UCSD-AML1 (cell line): Measurements from ENCODE around the gene TMEM170B.

Experiments
- DNase-seq: peaks from one replicate; lab custom pipeline; 2025; ENCODE audit not compliant: unreplicated experiment; lab: John Stamatoyannopoulos, UW

Gene TMEM170B

DNA sequence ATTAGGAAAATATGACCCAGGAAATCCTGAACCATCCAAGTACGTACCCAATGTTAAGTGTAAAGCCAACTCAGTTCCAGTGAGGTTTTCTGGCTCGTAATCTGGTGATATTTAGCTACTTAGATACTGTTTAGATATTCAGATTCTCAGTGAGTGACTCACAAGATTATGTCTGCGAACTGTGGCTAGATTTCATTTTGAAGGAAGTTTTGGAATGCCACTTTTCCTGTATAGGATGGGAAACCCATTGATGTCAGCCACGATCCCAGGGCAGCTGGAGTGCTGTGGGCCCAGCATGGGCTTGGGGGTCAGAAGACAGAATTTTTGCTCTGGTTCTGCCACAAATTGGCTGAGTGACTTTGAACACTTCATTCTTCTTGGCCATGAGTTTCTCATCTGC is 76.3 kb downstream of the TMEM170B start:
- DNase-seq: no peak

DNA sequence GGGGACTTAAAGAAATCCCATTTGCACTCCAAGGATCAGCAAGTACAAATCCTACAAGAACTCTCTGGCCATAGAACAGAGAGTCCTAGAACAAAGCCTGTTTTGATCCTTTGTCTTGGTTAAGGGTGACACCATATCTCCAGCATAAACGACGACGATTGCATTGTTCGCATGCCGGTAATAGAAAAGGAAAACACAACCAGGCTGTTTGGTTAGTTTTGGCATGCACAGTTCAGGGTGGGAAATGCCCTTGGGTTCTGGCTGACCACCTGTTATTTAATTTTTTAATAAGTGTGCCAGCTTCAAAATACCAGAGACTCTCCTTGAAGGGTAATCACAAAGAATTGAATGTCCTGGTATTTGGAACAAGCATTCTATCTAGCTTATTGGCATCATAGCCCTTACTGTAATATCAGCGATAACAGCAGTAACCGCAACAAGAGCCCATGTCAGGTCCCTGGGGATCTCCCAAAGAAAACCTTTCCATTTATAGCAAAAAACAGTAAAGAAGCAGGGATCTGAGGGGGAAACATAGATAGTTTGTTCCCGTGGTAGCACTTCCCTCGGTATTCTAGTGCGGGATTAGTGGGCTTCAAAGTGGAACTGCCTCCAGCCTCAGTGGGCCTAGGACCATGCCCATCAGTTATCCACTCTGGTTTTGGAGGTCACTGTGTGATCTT is 77.1 kb downstream of the TMEM170B start:
- DNase-seq: no peak

DNA sequence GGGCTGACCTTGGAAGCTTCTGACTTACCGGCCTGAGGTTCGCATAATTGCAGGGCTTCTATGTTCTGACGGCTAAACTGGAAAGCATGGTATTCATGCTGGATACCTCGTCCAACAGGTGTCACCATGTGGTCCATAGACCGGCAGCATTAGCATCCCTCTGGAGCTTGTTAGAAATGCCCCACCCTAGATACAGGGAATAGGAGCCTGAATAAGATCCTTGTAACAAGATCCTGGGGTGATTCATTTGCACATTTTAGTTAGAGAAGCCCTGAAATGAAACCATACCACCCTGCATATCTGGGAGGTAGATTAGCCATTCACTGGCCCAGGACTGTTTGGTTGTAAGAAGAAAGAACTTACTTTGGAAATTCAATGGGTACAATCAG is 77.7 kb downstream of the TMEM170B start:
- no peak for DNase-seq

DNA sequence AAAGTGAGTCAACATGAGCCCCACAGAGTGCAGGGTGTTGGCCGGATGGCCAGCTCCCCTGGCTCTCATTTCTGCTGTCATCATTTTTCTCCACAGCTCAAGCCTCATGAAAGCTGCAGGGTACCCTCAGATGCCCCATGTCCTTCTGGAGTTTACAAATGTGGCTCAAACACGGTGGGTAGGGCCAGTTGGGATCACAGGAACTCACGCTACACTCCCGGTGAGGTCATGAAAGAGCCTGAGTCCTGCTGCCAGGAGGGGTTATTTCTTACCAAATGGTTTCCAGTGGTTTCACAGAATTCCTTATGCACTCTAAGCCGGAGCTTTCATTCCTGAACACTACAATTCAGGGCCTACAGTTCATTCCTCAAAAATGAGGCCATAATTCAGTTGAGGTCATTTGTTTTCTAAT is 78.7 kb downstream of the TMEM170B start:
- no peak for DNase-seq

DNA sequence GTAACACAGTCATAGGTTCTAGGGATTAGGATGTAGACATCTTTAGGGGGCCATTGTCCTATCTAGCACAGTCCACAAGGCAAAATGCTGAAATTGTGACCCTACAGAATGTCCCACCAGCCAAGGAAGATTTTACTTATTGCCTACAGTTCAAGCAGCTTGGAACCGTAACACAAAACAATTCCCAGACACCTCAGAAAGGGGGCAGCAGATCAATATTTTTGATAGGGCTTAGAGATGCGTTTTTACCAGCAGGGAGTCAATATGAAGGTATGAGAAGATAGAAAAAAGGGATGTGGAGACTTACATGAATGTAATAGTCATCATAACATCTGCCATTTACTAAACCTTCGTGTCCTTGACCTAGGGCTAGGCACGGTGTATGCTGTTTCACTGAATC is 81.0 kb downstream of the TMEM170B start:
- DNase-seq: no peak

DNA sequence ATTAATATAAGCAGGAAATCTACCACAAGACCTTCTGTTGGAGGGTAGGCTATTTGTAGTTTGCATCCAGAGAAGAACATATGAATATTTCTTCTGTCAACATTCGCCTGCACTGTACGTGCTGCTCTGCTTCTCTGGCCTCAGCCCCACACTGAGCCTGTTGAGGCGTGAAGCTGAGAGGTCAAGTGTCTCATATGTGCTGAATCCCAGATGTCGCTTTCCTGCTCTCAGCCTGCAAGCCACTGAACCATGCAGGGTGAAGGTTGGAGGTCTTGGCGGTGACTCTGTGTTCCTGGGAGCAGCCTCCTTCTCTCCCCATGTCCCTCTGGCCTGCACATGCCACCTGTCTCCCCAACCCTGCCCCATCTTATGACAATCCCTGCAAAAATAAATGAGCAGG is 83.6 kb downstream of the TMEM170B start:
- DNase-seq: no peak

DNA sequence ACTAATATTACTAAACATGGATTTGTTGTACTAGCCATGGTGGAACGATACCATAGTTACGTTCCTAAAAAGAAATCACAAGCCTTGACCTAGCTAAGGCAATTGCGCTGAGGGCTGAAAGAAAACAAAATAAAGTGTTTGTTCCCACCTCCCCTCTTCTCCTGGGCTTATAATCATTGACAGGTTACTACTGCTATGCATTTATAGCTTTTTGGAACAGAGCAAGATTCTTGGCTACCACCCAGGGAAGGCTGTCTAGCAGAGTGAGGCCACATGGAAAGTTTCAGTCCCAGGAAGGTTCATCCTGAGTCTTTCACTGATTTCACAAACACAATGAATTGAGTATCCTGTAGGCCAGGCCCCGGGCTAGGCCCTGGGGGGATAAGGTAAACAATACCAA is 84.6 kb downstream of the TMEM170B start:
- no peak for DNase-seq

DNA sequence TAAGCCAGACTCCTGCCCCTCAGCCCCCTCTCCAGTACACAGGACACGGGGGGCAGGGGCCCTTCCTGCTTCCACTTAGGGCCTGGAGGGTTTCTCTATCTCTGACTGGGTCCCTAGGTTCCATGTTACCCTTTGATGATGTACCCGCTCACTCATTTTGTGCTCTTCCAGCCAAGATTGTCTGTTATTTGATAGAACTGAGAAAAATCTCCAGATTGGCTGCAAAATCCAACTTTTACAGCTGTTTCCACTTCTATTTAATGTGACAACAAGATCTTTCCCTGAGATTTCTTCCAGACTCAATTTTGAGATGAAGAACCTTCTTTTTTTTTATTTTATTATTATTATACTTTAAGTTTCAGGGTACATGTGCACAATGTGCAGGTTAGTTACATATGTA is 85.7 kb downstream of the TMEM170B start:
- DNase-seq: no peak

DNA sequence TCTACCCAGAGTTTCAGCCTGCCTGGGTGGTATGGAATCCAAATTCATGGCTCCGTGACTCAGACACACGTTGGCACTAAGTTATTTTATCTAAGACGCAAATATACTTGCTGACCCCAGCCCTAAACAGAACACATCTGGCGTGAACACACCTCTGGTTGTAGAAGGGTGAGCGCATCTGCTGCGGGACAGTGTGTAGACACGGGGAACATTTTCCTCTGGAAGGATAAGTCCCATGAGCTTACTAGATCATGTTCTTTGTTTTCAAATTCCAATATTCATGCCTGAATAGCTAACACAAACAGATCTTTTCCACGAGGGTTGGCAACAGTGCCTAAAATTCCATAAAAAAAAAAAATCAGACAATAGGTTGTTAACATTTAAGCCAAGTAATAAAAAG is 87.8 kb downstream of the TMEM170B start:
- no peak for DNase-seq

DNA sequence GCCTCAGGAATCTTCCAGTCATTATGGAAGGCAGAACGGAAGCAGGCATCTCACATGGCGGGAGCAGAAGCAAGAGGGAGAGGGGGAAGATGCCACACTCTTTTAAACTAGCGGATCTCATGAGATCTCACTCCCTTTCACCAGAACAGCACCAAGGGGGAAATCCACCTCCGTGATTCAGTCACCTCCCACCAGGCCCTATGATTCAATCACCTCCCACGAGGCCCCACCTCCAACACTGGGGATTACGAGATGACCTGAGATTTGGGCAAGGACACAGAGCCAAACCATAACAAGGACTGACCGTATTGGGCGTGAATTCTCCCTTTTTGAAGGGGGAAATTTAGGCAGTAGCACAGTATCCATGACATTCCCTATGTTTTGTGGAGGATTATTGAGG is 88.8 kb downstream of the TMEM170B start:
- no peak for DNase-seq

DNA sequence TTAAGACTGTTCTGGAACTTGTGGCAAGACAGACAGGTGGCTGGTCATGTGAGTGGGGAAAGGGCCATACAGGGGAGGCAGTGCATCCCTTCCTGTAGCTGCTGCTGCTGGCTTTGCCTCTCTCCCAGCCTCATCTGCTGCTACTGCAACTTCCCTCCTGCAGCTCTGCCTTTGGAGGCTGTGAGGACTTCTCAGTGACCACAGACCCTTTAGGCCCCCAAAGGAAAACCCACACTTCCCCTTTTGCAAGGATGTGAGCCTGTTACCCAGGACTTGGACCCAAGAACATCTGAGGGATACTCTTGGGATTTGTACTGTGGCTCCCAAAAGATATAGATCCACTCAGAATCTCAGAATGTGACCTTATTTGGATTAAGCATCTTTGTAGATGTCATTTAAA is 91.0 kb downstream of the TMEM170B start:
- DNase-seq: no peak

DNA sequence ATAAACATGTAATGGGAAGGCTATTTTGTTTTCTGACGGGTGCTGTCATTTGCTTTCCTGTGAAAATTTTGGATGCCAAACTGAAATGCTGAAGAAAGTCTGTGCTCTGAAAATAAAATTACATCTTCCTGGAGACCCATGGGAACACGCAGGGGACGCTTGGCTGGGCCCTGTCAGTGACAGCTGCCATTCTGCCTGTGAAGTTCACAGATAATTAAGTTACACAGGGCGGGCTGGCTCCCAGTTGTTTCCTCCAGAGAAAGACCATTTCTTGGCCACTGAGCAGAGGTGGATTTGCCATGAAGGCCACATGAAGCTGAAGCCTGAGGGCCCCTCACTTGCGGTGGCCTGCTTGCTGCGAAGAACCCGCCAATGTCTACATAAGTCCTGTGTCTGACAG is 93.5 kb downstream of the TMEM170B start:
- DNase-seq: no peak

DNA sequence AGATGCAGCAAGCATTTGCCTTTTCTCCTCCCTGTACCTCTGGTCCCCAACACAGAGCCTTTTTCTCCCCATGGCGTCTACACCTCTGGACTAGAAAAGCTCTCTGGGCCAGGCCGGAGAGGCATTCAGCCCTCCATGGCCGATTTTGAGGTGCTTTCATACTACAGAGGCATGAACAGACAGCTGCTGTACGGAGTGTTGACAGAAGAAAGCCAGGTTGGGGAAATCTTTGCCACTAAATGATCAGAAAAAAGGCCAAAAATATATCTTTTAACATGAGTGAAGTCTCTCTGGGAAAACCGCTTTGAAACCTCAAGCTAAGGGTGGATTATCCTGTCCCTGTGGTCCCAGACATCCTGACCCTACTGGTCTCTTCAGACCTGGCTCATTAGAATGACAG is 94.0 kb downstream of the TMEM170B start:
- DNase-seq: no peak

DNA sequence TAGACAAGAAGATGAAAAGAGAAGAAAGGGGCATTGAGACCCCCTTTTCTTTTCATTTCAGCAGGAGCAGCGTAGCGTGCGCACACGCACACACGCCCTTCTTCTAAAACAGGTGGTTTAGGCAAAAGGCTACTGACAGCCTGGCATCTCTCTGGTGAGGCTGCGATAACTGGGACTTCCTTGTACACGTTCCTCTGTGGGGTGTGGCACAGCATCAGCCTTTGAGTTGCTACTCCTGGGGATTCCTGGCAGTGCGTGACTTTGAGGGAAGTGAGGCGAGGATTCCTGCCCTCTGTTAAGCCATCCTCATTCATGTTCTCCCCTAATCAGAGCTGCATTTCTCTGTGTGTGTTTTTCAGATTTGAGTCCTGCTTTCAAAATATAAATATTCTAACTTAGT is 94.7 kb downstream of the TMEM170B start:
- no peak for DNase-seq

DNA sequence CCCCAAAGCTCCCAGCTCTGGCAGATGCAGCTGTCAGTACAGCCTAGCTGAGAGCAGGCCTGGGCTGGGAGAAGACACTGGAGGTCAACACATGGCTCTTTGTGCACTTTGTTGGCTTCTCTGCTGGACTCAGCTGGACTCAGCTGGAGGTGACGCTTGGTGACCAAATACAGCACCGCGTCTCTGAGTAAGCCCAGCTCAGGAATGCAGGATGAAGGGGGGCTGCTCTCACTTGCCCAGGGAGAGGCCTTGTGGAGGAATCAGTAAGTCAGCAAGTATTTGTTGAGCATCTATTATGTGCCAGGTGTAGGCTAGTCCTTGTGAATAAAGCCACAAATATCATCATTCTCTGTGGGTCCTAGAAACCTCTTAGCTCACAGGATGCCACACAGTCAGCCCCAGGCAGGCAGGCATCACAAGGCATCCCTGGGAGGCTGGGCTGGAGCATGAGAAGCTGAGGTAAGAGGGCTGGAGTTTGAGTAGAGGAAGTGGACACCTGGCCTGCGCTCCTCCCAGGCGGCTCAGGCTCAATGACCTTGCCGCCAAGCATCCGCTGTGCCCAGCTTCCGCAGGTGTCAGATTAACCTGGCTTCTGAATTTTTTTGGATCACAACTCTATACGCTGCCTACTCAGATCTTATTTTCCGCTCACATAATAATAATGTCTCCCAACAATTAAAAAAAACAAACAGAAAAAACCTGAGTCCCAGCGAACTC is 95.4 kb downstream of the TMEM170B start:
- no peak for DNase-seq
